Neural progenitor cell (in vitro differentiated cells): ENCODE data around the gene KCNS1.

ENCODE experiments used
- CTCF ChIP-seq: fragments of 200-600 bp; sonication (generic); IDR thresholded peaks from 2 replicates; pipeline ENCODE4 v1.5.1; 2017; ENCODE audit warnings: antibody characterized with exemption, mild to moderate bottlenecking
- EZH2phosphoT487 ChIP-seq: fragments of 200-600 bp; sonication (generic); IDR thresholded peaks from 2 replicates; pipeline ENCODE4 v1.6.1; 2017; ENCODE audit warnings: antibody characterized with exemption

- TF ChIP-seq EZH2phosphoT487 (no peak), CTCF (no peak)
Measured at GRCh38 chr20:45085867-45086266, 15.1 kb downstream of the KCNS1 start.
